GM23338 (cell line): ENCODE data around the gene PAFAH2.

ENCODE experiments used
- CREB1 ChIP-seq: fragments of 250-450 bp; sonication (Bioruptor Pico); IDR thresholded peaks from 2 replicates; pipeline ENCODE4 v1.5.0; 2020; ENCODE audit warnings: low read depth, mild to moderate bottlenecking, moderate library complexity
- EZH2 ChIP-seq: fragments of 200-600 bp; sonication (generic); IDR thresholded peaks from one replicate; pipeline ENCODE4 v1.8.0; 2017; ENCODE audit warnings: antibody characterized with exemption, mild to moderate bottlenecking, low read depth; ENCODE audit not compliant: unreplicated experiment
- EZH2phosphoT487 ChIP-seq: fragments of 200-600 bp; sonication (generic); IDR thresholded peaks from one replicate; pipeline ENCODE4 v1.8.1; 2018; ENCODE audit warnings: antibody characterized with exemption; ENCODE audit not compliant: unreplicated experiment
- POLR2AphosphoS5 ChIP-seq: IDR thresholded peaks from 2 replicates; pipeline ENCODE4 v1.6.1; 2016; ENCODE audit warnings: antibody characterized with exemption, low read depth
- REST ChIP-seq: IDR thresholded peaks from one replicate; pipeline ENCODE4 v1.6.1; 2018; ENCODE audit warnings: antibody characterized with exemption; ENCODE audit not compliant: unreplicated experiment
- ZNF114 ChIP-seq: fragments of 250-450 bp; sonication (Bioruptor Pico); IDR thresholded peaks from 2 replicates; pipeline ENCODE4 v1.5.0; 2020; ENCODE audit warnings: mild to moderate bottlenecking, moderate library complexity
- TF ChIP-seq, protein P1 (sequence below), 2 experiments: fragments of 200-600 bp in 1 of 2; sonication (generic) in 1 of 2; conservative IDR thresholded peaks; 2 replicates each; pipeline versions ENCODE4 v1.5.1 to v1.6.1; 2016 to 2017; ENCODE audit warnings: antibody characterized with exemption in 2 of 2, low read depth in 2 of 2, mild to moderate bottlenecking in 2 of 2, moderate library complexity in 1 of 2
- TF ChIP-seq, protein P2 (sequence below): IDR thresholded peaks from 2 replicates; pipeline ENCODE4 v1.6.1; 2016; ENCODE audit warnings: antibody characterized with exemption

DNA sequence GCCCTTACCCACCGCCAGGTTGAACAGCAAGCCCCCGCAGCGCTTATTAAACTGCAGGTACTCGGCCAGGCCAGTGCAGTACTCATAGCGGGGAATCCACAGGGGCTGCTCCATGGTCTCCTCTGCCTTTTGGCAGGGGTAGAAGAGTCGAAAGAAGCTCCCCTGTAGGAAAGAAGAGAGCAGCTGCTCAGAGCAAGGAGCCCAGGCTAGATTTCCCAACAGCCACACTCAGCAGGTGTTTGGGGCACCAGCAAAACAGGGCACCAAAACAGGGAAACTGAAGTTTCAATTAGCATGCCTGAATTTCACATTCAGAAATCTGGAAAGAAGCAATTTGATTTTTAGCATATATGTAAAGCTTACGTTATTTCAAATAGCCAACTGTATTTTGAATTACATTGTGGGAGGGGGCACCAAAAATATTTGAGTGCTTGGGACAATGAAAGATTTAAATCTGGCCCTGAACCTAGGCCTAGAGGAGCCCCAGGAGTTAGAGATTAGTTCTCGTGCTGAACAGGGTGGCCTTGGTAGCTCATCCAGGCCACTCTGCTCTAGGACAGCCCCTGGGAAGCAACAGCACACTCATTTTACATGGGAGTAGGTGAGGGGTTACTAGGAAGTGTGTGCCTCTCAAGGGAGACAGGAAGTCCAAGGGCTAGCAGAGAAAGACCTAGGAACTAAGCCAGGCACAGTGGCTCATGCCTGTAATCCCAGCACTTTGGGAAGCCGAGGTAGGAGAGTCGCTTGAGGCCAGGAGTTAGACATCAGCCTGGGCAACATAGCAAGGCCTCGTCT lies 8.2 kb downstream of the PAFAH2 start:
- TF ChIP-seq EZH2phosphoT487: no peak
- no peak for TF ChIP-seq EZH2
- TF ChIP-seq, protein P1, sequence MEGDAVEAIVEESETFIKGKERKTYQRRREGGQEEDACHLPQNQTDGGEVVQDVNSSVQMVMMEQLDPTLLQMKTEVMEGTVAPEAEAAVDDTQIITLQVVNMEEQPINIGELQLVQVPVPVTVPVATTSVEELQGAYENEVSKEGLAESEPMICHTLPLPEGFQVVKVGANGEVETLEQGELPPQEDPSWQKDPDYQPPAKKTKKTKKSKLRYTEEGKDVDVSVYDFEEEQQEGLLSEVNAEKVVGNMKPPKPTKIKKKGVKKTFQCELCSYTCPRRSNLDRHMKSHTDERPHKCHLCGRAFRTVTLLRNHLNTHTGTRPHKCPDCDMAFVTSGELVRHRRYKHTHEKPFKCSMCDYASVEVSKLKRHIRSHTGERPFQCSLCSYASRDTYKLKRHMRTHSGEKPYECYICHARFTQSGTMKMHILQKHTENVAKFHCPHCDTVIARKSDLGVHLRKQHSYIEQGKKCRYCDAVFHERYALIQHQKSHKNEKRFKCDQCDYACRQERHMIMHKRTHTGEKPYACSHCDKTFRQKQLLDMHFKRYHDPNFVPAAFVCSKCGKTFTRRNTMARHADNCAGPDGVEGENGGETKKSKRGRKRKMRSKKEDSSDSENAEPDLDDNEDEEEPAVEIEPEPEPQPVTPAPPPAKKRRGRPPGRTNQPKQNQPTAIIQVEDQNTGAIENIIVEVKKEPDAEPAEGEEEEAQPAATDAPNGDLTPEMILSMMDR (conservative IDR thresholded peaks at IDR 0.05; ENCODE audit: low read depth in 2 of 2): no peak
- no peak for TF ChIP-seq REST
- TF ChIP-seq POLR2AphosphoS5: no peak
- TF ChIP-seq CREB1 (CRISPR knock-in tag): no peak
- TF ChIP-seq, protein P2, sequence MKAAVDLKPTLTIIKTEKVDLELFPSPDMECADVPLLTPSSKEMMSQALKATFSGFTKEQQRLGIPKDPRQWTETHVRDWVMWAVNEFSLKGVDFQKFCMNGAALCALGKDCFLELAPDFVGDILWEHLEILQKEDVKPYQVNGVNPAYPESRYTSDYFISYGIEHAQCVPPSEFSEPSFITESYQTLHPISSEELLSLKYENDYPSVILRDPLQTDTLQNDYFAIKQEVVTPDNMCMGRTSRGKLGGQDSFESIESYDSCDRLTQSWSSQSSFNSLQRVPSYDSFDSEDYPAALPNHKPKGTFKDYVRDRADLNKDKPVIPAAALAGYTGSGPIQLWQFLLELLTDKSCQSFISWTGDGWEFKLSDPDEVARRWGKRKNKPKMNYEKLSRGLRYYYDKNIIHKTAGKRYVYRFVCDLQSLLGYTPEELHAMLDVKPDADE: no peak
- TF ChIP-seq ZNF114 (CRISPR knock-in tag): no peak
